Suprapubic skin (tissue), 4 donors: ENCODE data around the gene TMEM100.

Experiments
- CTCF ChIP-seq, 2 donors: fragments of 200-600 bp in 1 of 2; fragments of 450-650 bp in 1 of 2; sonication (generic) in 1 of 2; IDR thresholded peaks; one replicate each; pipeline ENCODE4 v1.5.1; 2016 to 2019; ENCODE audit warnings: antibody characterized with exemption in 2 of 2, mild to moderate bottlenecking in 1 of 2, moderate library complexity in 1 of 2
- POLR2A ChIP-seq, 2 donors: fragments of 450-650 bp; IDR thresholded peaks; one replicate each; pipeline ENCODE4 v1.6.1; 2017; ENCODE audit warnings: antibody characterized with exemption in 2 of 2, mild to moderate bottlenecking in 2 of 2, moderate library complexity in 2 of 2
- POLR2AphosphoS5 ChIP-seq, 3 donors: sonication (generic); formaldehyde crosslinking; IDR thresholded peaks; one replicate each; pipeline ENCODE4 v1.6.1; 2017; ENCODE audit warnings: antibody characterized with exemption in 3 of 3

GRCh38 chr17:55702150-55702549 is 20.5 kb downstream of the TMEM100 start:
- no peak for TF ChIP-seq CTCF (IDR thresholded peaks at IDR 0.05)
- TF ChIP-seq POLR2AphosphoS5 (IDR thresholded peaks at IDR 0.05), result no peak
- no peak for TF ChIP-seq POLR2A (IDR thresholded peaks at IDR 0.05)
